GM18511 (cell line): Measurements from ENCODE around the gene TRAF3IP1.
"Not testable (repeated sequence)": the region's sequence is repeated elsewhere in the genome, so short reads cannot be mapped to it uniquely, and the experiment has no call there.

Source experiments
- ATAC-seq: cut with Tn5 transposase; IDR thresholded peaks from one replicate; pipeline ENCODE4 v1.9.1; 2021; ENCODE audit warnings: mild to moderate bottlenecking, moderate library complexity; ENCODE audit not compliant: unreplicated experiment

TRAF3IP1 gene

GRCh38 chr2:238320246-238320647 lies at the start of gene TRAF3IP1:
TRAF3IP1 (plus strand) TSS chr2:238320518; CDS start chr2:238320663, 145 bp downstream.
- peak; percentile 97 for ATAC-seq

- no peak for ATAC-seq
Measured at GRCh38 chr2:238270606-238271005, 49.7 kb upstream of the TRAF3IP1 start.

GRCh38 chr2:238271061-238271554 lies 49.2 kb upstream of the TRAF3IP1 start:
- ATAC-seq = no peak

- not testable (repeated sequence) for ATAC-seq
Measured at GRCh38 chr2:238271686-238272085, 48.6 kb upstream of the TRAF3IP1 start.

DNA sequence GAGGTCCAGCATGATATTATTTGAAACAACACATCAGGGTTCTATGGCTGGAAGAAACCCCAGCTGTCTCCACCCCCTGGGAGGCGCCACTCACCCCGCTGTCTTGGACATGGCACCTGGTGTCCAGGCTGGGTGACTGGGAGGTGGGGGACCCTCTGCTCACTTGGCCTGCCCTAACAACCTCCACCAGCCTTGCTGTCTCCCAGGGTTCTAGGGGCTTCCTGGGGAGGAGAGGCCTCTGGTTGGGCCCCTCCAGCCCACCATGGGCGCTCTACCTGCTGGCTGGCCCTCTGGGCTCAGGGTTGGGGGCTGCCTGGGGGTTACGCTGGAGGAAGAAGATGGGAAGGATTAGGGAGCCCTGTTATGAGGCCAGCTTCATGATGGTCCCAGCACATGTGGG lies 48.2 kb upstream of the TRAF3IP1 start:
- no peak for ATAC-seq

GRCh38 chr2:238273433-238273832 lies 46.9 kb upstream of the TRAF3IP1 start:
- not testable (repeated sequence) for ATAC-seq

DNA sequence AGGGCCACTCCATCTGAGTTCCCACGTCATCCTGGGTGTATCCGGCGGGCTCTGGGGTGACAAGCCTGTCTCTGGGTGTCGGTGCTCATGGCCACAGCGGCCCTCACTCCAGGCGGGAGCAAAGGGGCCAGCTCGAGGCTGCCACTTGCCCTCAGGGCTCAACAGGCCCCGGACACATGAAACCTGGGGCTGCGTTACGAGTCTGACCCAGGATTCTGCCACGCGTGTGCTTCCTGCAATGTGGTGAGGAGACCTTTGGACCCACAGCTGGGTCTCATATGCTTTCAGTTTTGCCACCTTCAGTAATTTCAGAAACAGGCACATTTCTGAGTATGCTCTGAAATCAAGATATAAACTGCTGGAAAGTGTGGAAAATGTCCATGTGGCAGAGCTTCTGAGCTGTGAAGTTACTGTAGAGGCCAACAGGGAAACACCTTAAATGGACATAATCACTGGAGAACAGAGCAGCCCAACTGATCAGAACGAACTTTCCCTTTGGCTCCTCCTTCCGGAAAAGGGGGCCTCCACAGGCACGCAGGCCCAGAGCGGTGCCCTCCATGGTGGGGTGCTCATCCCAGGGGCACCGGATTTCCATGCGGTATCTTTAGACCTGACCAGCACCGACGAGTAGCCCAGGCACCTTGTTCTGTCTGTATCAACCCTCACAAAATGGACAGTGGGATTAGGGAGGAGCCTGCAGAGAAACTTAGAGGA lies 46.0 kb upstream of the TRAF3IP1 start:
- ATAC-seq = no peak

GRCh38 chr2:238277695-238278094 lies 42.6 kb upstream of the TRAF3IP1 start:
- ATAC-seq = no peak

- ATAC-seq = no peak
Measured at GRCh38 chr2:238278626-238279323, 41.5 kb upstream of the TRAF3IP1 start.

GRCh38 chr2:238279324-238279682 lies 41.0 kb upstream of the TRAF3IP1 start:
- no peak for ATAC-seq

DNA sequence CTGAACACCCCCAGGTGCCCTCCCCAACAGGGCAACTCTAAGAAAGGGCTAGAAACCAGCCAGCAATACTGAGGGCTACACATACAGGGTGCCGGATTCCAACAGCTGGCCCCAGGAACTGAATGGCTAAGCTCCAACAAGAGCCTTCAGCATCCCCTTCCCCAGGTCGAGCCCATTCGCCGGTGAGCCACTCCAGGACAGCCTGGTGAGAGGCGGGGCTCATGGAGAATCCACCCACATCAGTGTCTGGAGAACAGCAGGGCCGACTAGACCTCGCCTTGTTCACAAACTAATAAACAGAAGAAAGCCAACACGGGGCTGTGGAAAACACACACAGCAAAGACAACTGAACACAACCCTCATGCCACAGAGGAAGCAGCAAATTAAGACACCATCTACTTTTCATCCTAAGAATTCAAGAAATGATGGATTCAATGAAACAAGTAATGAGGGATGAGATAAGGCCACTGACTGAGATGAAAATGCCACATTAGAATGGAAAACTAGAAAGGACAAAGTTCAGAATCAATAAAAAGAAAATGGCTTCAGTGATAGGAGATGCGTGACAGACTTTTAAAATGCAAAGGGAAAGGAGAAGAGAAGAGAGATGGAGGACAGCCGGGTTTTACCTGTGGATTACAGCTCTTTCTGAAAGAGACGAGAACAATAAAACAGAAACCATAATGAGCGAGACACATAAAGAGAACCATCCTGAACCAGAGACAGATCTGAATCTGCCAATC lies 40.1 kb upstream of the TRAF3IP1 start:
- no peak for ATAC-seq

DNA sequence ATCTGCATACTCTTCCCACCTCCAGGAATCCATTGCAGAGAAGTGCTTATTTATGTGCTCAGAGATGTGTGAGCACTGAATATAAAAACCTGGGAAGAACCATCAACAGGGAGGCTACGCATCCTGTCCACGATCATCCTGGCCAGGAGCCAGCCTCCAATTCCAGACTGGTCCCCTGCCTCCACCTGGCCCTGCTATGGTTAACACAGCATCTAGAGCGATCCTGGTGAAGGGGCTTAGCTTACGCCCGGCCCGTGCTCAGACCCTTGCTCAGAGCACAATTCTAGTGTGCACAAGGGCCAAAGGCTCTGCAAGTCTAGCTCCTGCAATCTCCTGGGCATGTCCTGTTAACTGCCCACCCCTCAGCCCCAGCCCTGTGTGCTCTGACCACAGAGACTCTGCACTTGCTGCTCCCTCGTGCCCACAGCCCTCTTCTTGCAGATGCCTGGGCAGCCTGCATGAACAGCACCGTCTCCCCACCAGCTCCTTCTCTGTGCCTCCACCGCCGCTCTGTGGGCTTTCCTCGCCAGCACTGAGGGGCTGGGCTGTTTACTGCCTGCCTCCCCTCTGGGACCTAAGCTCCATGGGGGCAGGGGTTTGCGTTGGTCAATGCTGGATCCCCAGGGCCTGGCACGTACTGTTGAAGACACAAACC lies 38.4 kb upstream of the TRAF3IP1 start:
- ATAC-seq = no peak

DNA sequence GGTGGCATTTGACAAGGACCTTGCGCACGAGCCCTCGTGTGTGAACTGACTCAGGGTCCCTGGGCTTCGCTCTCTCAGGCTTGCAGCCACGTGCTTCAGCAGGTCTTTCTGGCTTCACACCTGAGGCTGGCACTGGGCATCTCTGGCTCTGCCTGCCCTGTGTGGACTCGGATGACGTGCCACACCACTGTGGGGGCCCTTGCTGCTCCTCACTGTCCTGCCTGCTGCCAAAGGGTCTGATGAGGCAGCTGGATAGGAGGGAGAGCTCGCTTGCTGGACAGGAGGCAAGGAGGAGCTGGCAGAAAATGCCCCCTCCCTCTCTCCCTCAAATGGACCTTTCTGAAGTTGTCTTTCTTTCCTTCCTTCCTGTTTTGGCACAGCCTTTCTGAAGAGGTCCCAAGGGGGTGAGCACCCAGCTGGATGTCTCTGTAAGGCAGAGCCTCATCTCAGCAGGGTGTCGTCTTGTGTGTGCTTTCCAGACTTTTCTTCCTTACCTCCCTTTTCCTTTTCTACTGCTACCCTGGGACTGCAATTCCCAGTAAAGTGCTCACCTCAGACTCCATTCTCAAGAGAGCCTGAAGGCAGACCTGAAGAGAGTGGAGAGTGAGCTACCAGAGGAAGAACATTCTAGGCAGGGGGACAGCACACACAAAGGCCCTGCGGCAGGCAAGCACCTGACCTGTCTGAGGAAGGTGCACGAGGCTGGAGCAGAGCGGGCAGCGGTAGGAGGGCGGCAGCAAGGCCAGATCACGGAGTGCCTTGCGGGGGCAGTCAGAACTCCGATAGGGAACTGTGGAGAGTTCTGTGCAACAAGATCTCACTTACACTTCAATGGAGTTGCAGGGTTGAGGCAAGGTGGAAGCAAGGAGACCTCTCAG lies 37.2 kb upstream of the TRAF3IP1 start:
- no peak for ATAC-seq

DNA sequence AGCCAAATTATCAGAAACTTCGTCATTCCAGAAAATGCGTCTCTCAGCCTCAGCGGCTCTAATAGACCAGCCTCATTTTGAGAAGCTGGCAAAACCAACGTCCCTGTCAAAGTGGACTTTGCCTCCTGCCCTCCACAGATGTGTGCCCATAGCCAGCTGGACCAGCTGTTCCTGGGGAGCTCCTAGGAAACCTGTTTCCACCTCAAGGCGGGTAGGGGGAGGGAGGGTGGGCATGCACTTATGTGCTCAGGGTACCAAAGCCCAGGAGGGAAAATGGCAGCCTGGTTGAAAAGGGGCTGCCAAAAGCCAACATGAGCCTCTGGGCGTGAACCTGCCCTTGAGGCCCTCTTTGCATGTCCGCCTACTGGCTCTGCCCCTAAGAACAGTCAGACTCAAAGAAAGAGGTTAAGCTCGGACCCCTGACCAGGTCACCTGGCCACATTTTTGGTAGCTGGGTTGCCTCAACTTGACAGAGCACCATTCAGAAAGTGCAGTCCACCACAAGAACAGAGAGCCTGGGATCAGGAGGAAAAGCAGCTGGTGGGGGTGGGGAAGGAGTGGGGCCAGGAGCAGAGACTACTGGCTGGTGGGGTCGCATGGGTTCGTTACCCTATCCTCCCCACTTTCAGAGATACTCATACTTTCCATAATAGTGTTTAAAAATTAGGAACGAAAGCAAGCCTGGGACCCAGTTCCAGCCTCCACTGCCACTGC lies 35.4 kb upstream of the TRAF3IP1 start:
- no peak for ATAC-seq

GRCh38 chr2:238285653-238286082 lies 34.6 kb upstream of the TRAF3IP1 start:
- ATAC-seq = no peak

DNA sequence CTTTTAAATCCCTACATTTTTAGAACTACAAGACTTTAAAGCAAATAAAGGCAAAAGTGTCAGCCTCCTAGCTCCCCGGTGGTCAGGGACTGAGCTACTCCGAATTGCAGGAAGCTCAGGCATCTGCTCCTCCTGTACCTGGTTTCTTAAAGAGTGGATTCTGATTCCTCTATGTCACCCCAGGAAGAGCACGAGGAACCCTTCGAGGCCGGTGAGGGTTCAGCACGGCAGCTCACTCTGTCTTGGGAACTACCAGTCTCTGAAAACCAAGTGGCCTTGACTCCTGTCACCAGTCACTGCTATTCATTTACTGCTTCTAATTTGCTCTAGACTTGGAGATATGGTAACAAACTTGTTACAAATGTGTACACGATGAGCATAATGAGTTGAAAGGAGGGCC lies 34.2 kb upstream of the TRAF3IP1 start:
- no peak for ATAC-seq

DNA sequence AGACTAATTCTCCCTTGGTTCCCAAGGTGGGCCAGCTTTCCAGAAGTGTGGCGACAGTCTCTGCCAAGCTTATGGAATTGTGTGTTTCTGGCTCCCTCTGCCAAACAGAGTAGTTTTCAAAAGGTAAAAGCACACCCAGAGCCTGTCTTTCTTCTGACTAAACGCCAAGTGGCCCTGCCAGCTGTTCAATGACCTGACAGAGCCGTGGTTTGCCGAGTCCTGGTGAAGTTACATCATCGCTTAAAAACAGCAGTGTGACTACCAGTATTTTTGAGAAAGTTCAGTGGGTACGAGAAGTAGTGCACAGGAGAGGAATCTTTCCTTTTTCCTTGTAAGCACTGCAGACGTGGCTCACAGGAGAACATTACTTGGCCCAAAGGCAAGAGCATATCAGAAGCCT lies 33.8 kb upstream of the TRAF3IP1 start:
- ATAC-seq = no peak

GRCh38 chr2:238286987-238287736 lies 33.2 kb upstream of the TRAF3IP1 start:
- no peak for ATAC-seq
